PFSK-1 (cell line): ENCODE data around the gene NAP1L4.

Experiments used
- FOXP2 ChIP-seq: optimal IDR thresholded peaks from 2 replicates; pipeline ENCODE3; 2011; ENCODE audit warnings: borderline replicate concordance, control low read depth, inconsistent platforms; ENCODE audit not compliant: insufficient read depth; ENCODE audit errors: extremely low read length, extremely low read depth
- POLR2AphosphoS5 ChIP-seq: IDR thresholded peaks from 2 replicates; pipeline ENCODE4 v1.6.1; 2012; ENCODE audit warnings: low read depth, mild to moderate bottlenecking, control low read depth, low read length, moderate library complexity
- REST ChIP-seq, 2 experiments: IDR thresholded peaks; 2 replicates each; pipeline versions ENCODE4 v1.6.1 to v1.8.0; 2011 to 2012; ENCODE audit warnings: low read depth in 2 of 2, low read length in 2 of 2, control low read depth in 1 of 2, inconsistent platforms in 1 of 2, mild to moderate bottlenecking in 1 of 2, moderate library complexity in 1 of 2; ENCODE audit not compliant: insufficient read depth in 1 of 2
- SIN3A ChIP-seq: IDR thresholded peaks from 2 replicates; pipeline ENCODE4 v1.6.1; 2012; ENCODE audit warnings: mild to moderate bottlenecking, low read length, moderate library complexity, borderline replicate concordance; ENCODE audit not compliant: insufficient read depth
- TAF1 ChIP-seq: IDR thresholded peaks from 2 replicates; pipeline ENCODE4 v1.6.1; 2012; ENCODE audit warnings: low read length, control low read depth, borderline replicate concordance; ENCODE audit not compliant: insufficient read depth

GRCh38 chr11:2949920-2950319, 42.2 kb downstream of the NAP1L4 start:
- TF ChIP-seq REST (IDR thresholded peaks at IDR 0.05; ENCODE audit: insufficient read depth in 1 of 2, low read depth in 2 of 2, low read length in 2 of 2) (no peak), SIN3A (no peak), POLR2AphosphoS5 (no peak), TAF1 (no peak), FOXP2 (no peak)
